OCI-LY1 (cell line): Measurements from ENCODE around the gene SLIRP.
"Not testable (repeated sequence)": the region's sequence is repeated elsewhere in the genome, so short reads cannot be mapped to it uniquely, and the experiment has no call there.

Source experiments
- H2AFZ ChIP-seq: fragments of 200-600 bp; sonication (generic), shearing (Covaris generic); 2 replicates; pipeline ENCODE4 v1.6.0; 2014; ENCODE audit warnings: antibody characterized with exemption, mild to moderate bottlenecking, low read length
- H3F3A ChIP-seq: fragments of 200-600 bp; sonication (generic), shearing (Covaris generic); 2 replicates; pipeline ENCODE4 v1.6.0; 2014; ENCODE audit warnings: mild to moderate bottlenecking, antibody characterized with exemption, low read length, moderate library complexity; ENCODE audit not compliant: insufficient read depth
- H3K27ac ChIP-seq: fragments of 200-600 bp; sonication (generic); 2 replicates; pipeline ENCODE4 v1.5.1; 2014; ENCODE audit warnings: low read length, mixed run types, mild to moderate bottlenecking, low read depth; ENCODE audit not compliant: poor library complexity, severe bottlenecking
- H3K27me3 ChIP-seq: fragments of 200-600 bp; sonication (generic); 2 replicates; pipeline ENCODE4 v1.6.0; 2014; ENCODE audit warnings: antibody characterized with exemption, mild to moderate bottlenecking, low read length, moderate library complexity; ENCODE audit not compliant: insufficient read depth
- H3K36me3 ChIP-seq: fragments of 200-600 bp; sonication (generic); 2 replicates; pipeline ENCODE4 v1.6.1; 2014; ENCODE audit warnings: mild to moderate bottlenecking, antibody characterized with exemption, low read length, moderate library complexity, mixed read lengths; ENCODE audit not compliant: insufficient read depth
- H3K4me1 ChIP-seq: fragments of 200-600 bp; sonication (generic); 2 replicates; pipeline ENCODE4 v1.5.1; 2014; ENCODE audit warnings: mild to moderate bottlenecking, low read length, moderate library complexity; ENCODE audit not compliant: insufficient read depth, severe bottlenecking
- H3K4me2 ChIP-seq: fragments of 200-600 bp; sonication (generic), shearing (Covaris generic); 2 replicates; pipeline ENCODE4 v1.6.1; 2014; ENCODE audit warnings: low read length
- H3K4me3 ChIP-seq: fragments of 200-600 bp; sonication (generic); 2 replicates; pipeline ENCODE4 v1.5.1; 2014; ENCODE audit warnings: low read length, low read depth, mild to moderate bottlenecking, mixed read lengths; ENCODE audit not compliant: poor library complexity, severe bottlenecking
- H3K79me2 ChIP-seq: fragments of 200-600 bp; shearing (Covaris generic); 2 replicates; pipeline ENCODE4 v1.6.1; 2016; ENCODE audit warnings: mixed run types, low read length, mixed read lengths; ENCODE audit not compliant: insufficient read depth
- H3K9ac ChIP-seq: fragments of 200-600 bp; sonication (generic), shearing (Covaris generic); 2 replicates; pipeline ENCODE4 v1.6.1; 2014; ENCODE audit warnings: mild to moderate bottlenecking, low read length, mixed read lengths
- H3K9me2 ChIP-seq: fragments of 200-600 bp; sonication (generic), shearing (Covaris generic); 2 replicates; pipeline ENCODE4 v1.6.1; 2014; ENCODE audit warnings: low read depth, mild to moderate bottlenecking, low read length, mixed read lengths
- H3K9me3 ChIP-seq: fragments of 200-600 bp; shearing (Covaris generic); 2 replicates; pipeline ENCODE4 v1.6.1; 2014; ENCODE audit warnings: low read length, mixed read lengths
- H4K20me1 ChIP-seq: fragments of 200-600 bp; sonication (generic), shearing (Covaris generic); 2 replicates; pipeline ENCODE4 v1.6.0; 2016; ENCODE audit warnings: mild to moderate bottlenecking, low read length; ENCODE audit not compliant: insufficient read depth
- CTCF ChIP-seq: fragments of 200-600 bp; sonication (generic), shearing (Covaris generic); IDR thresholded peaks from 2 replicates; pipeline ENCODE4 v1.5.1; 2017; ENCODE audit warnings: mild to moderate bottlenecking, antibody characterized with exemption, low read length, moderate library complexity, mixed read lengths
- EZH2 ChIP-seq: fragments of 200-600 bp; sonication (generic), shearing (Covaris generic); IDR thresholded peaks from 2 replicates; pipeline ENCODE4 v1.8.0; 2017; ENCODE audit warnings: borderline replicate concordance, mixed run types, mild to moderate bottlenecking, antibody characterized with exemption, low read length, moderate library complexity, mixed read lengths

The SLIRP gene

GRCh38 chr14:77738559-77739250 lies 30.8 kb downstream of the SLIRP start:
- H3K36me3 ChIP-seq, result peaks cover 73% of the 10 kb centered on the region

GRCh38 chr14:77741438-77741837 lies 33.5 kb downstream of the SLIRP start:
- no peak overlapping the region for H3K4me3 ChIP-seq
- H3K9me3 ChIP-seq, result no peaks in the 10 kb centered on the region
- peaks cover 67% of the 10 kb centered on the region for H3K36me3 ChIP-seq
- no peak overlapping the region for H2AFZ ChIP-seq
- H3K27me3 ChIP-seq, result no peaks in the 10 kb centered on the region
- H3K4me2 ChIP-seq, result no peak overlapping the region
- no peak overlapping the region for H3K9ac ChIP-seq
- H3K9me2 ChIP-seq, result no peaks in the 10 kb centered on the region
- no peak overlapping the region for H3K27ac ChIP-seq
- no peaks in the 10 kb centered on the region for H3K79me2 ChIP-seq
- H3K4me1 ChIP-seq, result no peaks in the 10 kb centered on the region
- H4K20me1 ChIP-seq, result no peaks in the 10 kb centered on the region
- H3F3A ChIP-seq, result no peaks in the 10 kb centered on the region
- TF ChIP-seq EZH2 (no peak), CTCF (no peak)

More at GRCh38 chr14:77738559-77739250, 30.8 kb downstream of the SLIRP start:
- Histone ChIP-seq H3K9ac (no peak overlapping the region), H3K9me2 (no peaks in the 10 kb centered on the region), H3K27me3 (no peaks in the 10 kb centered on the region), H3K9me3 (no peaks in the 10 kb centered on the region), H2AFZ (no peak overlapping the region), H3K79me2 (no peaks in the 10 kb centered on the region), H3K4me1 (no peaks in the 10 kb centered on the region), H3K4me3 (no peak overlapping the region), H3K4me2 (no peak overlapping the region), H4K20me1 (no peaks in the 10 kb centered on the region), H3F3A (no peaks in the 10 kb centered on the region), H3K27ac (no peak overlapping the region)
- TF ChIP-seq EZH2 (no peak), CTCF (no peak)

- Histone ChIP-seq H4K20me1 (no peaks in the 10 kb centered on the region), H3K4me2 (no peak overlapping the region), H3K4me1 (no peaks in the 10 kb centered on the region), H3K27me3 (no peaks in the 10 kb centered on the region), H3K9ac (no peak overlapping the region), H3K9me2 (no peaks in the 10 kb centered on the region), H2AFZ (no peak overlapping the region), H3K4me3 (no peak overlapping the region), H3K79me2 (no peaks in the 10 kb centered on the region), H3K9me3 (no peaks in the 10 kb centered on the region), H3K36me3 (peaks cover 67% of the 10 kb centered on the region), H3F3A (no peaks in the 10 kb centered on the region), H3K27ac (no peak overlapping the region)
- TF ChIP-seq CTCF (no peak), EZH2 (no peak)
Observed at GRCh38 chr14:77746064-77746702, 38.3 kb downstream of the SLIRP start.

- peaks cover 74% of the 10 kb centered on the region for H3K36me3 ChIP-seq
- H3K27me3 ChIP-seq, H4K20me1 ChIP-seq: not testable (repeated sequence)
Observed at GRCh38 chr14:77747425-77747824, 39.5 kb downstream of the SLIRP start.

More at GRCh38 chr14:77747425-77747824, 39.5 kb downstream of the SLIRP start:
- H3K9me2 ChIP-seq, H3F3A ChIP-seq, H2AFZ ChIP-seq, H3K9ac ChIP-seq, H3K4me3 ChIP-seq, H3K79me2 ChIP-seq, H3K4me1 ChIP-seq, H3K27ac ChIP-seq, H3K9me3 ChIP-seq, H3K4me2 ChIP-seq: not testable (repeated sequence)
